D721Med (cell line): ENCODE results near the gene TBL1X.
"Not testable (repeated sequence)": the region's sequence is repeated elsewhere in the genome, so short reads cannot be mapped to it uniquely, and the experiment has no call there.

Experiments
- DNase-seq: peaks from one replicate; pipeline ENCODE4 v3.0.0; 2011; ENCODE audit warnings: low spot score; ENCODE audit not compliant: insufficient read length
- FAIRE-seq: peaks from 2 replicates; lab custom pipeline; 2011; peaks lifted over from hg19 to GRCh38; lab: Jason Lieb, UNC
- TF ChIP-seq, protein P1 (sequence below): IDR thresholded peaks from 2 replicates; pipeline ENCODE4 v1.5.1; 2012; ENCODE audit warnings: mild to moderate bottlenecking, control low read depth; ENCODE audit not compliant: insufficient read depth; ENCODE audit errors: missing control alignments

Gene TBL1X

DNA sequence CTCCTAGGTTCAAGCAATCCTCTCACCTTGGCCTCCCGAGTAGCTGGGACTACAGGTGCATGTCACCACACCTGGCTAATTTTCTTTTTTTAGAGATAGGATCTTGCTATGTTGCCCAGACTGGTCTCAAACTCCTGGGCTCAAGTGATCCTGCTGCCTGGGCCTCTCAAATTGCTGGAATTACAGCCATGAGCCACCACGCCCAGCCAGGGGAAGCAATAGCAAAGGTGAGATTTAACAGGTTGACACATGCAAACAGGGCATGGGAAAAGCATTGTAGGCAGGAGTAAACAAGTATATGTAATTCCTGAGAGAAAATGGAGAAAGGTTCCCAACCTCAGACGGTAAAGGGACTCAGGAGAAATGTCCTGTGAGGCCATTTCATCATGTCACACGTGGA lies 33.6 kb upstream of the TBL1X start:
- DNase-seq, result no peak
- FAIRE-seq, result no peak
- TF ChIP-seq, protein P1, sequence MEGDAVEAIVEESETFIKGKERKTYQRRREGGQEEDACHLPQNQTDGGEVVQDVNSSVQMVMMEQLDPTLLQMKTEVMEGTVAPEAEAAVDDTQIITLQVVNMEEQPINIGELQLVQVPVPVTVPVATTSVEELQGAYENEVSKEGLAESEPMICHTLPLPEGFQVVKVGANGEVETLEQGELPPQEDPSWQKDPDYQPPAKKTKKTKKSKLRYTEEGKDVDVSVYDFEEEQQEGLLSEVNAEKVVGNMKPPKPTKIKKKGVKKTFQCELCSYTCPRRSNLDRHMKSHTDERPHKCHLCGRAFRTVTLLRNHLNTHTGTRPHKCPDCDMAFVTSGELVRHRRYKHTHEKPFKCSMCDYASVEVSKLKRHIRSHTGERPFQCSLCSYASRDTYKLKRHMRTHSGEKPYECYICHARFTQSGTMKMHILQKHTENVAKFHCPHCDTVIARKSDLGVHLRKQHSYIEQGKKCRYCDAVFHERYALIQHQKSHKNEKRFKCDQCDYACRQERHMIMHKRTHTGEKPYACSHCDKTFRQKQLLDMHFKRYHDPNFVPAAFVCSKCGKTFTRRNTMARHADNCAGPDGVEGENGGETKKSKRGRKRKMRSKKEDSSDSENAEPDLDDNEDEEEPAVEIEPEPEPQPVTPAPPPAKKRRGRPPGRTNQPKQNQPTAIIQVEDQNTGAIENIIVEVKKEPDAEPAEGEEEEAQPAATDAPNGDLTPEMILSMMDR, result no peak

DNA sequence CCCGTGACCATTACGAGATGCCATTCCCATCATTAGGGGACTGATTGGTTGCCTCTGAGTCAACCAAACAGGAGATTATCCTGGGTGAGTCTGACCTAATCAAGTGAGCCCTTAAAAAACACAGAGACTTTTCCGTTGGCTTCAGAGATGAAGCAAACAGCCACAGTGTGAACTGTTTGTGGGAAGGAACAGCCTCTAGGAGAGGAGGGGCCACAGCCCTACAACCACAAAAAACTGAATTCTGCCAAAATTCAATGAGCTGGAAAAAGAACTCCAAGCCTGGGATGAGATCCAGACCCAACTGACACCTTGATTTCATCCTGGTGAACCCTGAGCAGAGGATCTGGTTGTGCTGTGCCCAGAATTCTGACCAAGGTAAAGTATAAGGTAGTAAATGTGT lies 31.3 kb upstream of the TBL1X start:
- TF ChIP-seq, protein P1, result no peak
- no peak for DNase-seq
- FAIRE-seq, result no peak

DNA sequence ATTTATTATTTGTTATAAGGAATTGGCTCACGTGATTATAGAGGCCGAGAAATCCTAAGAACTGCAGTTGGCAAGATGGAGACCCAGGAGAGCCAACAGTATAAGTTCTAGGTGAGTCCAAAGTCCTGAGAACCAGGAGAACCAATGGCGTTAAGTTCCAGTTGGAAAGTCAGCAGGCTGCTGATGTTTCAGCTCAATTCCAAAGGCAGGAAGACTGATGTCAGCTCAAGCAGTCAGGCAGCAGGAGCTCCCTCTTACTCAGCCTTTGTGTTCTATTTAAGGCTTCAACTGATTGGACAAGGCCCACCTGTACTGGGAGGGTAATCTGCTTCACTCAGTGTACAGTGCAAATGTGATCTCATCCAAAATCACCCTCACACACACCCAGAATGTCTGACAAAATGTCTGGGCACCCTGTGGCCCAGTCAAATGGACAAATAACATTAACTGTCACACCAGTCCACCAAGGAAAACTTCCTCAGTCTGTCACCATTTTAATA lies 30.8 kb upstream of the TBL1X start:
- DNase-seq, result no peak
- FAIRE-seq, result no peak
- TF ChIP-seq, protein P1, result no peak

DNA sequence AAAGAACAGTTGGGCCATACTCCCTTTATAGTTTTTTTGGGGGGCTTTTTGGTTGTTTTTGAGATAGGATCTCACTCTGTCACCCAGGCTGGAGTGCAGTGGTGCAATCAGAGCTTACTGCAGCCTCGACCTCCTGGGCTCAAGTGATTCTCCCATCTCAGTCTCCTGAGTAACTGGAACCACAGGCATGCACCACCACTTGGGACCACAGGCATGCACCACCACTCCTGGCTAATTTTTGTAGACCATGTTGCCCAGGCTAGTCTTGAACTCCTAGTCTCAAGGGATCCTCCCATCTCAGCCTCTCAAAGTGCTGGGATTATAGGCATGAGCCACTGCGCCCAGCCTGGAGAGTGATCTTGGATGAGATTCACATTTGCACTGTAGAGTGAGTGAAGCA lies 29.8 kb upstream of the TBL1X start:
- not testable (repeated sequence) for DNase-seq, FAIRE-seq

DNA sequence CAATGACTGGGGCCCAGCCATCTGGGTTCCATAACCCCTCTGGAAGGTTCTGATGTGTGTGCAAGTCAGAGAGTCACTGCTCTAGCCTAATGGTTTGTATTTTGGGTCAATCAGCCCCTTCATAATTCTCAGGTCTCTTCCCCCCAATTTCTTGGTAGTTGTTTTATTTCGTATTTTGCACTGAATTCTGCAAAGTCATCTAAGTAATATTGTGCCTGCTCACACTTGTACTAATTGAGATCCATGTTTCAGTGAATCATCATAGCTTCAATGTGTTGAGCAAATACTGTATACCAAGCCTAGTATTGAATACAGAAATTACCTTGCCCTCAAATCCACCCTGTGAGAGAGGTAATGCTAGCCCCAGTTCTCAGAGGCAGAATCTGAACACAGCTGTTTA lies 28.0 kb upstream of the TBL1X start:
- DNase-seq, result no peak
- TF ChIP-seq, protein P1, result no peak
- no peak for FAIRE-seq

DNA sequence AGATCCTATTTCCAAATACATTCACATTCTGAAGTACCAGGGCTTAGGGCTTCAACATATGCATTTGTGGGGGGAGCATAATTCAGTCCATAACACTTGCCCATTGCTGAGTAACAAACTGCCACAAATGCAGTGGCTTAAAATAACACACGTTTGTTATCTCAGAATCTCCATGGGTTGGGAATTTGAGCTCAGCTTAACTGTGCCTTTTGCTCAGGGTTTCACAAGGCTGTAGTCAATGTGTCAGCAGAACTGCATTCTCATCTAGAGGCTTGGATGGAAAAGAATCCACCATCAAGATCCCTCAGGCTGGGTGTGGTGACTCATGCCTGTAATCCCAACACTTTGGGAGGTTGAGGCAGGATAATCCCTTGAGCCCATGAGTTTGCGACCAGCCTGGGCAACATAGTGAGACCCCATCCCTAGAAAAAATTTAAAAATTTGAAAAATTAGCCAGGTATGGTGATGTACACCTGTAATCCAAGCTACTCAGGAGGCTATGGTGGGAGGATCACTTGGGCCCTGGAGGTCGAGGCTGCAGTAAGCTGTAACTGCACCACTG lies 25.8 kb upstream of the TBL1X start:
- DNase-seq (no peak), FAIRE-seq (no peak)
- TF ChIP-seq, protein P1, result no peak

DNA sequence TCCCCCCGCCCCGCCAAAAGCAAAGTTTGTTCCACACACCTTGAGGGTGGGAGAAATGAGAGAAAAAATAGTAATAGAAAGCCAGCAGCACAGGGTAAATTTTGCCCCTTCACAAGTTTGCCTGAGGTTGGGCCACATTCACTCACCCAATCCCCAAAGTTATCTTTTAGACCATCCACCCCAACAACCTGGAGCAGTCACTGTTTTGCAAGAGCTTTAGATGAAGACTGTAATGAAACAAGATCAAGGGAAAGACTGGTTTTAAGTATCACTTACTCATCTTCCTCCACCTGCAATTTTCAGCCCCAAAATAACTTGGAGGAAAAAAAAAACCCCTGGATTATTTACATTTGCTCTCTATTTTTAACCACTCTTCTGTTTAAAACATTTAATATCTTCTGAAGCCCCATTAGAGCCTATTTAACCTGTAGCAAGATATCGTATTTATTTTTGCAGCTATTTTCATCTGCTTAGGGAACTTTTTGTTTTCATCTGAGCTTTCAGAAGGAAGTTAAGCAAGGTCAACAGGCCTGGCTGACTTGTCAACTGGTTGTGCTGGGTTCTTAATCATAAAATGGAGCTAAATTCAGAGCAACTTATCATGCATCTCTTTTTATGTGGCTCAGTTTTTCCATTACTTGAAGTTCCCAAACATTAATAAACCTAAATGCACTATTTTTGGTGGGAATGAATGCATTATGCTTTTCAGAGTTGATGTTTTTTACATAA lies 24.6 kb upstream of the TBL1X start:
- FAIRE-seq (no peak), DNase-seq (no peak)
- TF ChIP-seq, protein P1, result no peak
